GM20431 (cell line): ENCODE data around the gene YOD1.
"Not testable (repeated sequence)": the region's sequence is repeated elsewhere in the genome, so short reads cannot be mapped to it uniquely, and the experiment has no call there.

Source experiments
- in situ Hi-C: fragments of 300-500 bp; cut with MseI, MboI; formaldehyde crosslinking; loops from one replicate; pipeline ENCODE4 v1.15.0; 2020; ENCODE audit warnings: low sequenced_read_pairs; ENCODE audit not compliant: unreplicated experiment

The YOD1 gene

DNA sequence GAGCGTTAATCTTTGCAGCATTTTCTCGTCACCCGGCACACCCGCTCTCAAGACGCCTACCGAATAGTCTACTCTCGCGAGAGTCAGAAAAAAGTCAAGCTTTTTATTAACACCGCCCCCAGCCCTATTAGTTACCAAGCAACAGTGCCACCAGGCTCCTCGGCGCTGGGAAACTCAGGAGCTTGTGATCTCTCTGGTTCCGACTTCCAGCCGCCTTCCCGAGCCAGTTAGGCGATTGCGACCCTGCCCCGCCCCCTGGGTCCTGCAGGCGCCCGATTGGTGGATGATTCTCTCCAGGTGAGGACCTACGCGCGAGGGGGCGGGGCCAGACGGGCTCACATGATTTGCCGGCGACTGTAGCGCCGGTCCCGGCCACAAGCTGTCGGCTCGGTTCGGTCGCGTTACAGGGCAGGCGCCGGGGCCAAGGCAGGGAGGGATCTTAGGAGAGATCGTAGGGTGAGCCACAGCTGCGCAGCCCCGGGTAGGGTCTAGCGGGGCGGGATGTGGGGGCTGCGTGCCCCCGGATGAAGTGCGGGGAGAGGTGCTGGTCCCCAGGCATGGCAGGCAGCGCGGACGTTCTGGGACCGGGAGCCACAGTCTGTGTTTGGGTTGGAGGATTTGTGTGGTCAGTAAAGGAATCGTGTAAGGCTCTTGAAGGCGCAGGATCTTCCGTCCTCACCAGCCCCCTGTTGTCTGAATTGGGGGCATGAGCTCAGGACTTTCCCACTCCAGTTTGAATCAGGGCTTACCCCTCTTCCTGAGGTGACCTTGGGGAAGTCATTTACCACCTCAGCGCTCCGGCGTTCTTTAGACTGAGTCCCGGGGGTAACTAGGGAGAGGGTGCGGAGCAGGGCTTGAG is 2.1 kb upstream of the YOD1 start, which contains the start of gene PFKFB2:
TSS of gene PFKFB2 (plus strand) at position 365 of the 859 bp plus-strand sequence. CDS start 1,443 bp downstream, outside the sequence.
- in situ Hi-C loops: no loop called here

DNA sequence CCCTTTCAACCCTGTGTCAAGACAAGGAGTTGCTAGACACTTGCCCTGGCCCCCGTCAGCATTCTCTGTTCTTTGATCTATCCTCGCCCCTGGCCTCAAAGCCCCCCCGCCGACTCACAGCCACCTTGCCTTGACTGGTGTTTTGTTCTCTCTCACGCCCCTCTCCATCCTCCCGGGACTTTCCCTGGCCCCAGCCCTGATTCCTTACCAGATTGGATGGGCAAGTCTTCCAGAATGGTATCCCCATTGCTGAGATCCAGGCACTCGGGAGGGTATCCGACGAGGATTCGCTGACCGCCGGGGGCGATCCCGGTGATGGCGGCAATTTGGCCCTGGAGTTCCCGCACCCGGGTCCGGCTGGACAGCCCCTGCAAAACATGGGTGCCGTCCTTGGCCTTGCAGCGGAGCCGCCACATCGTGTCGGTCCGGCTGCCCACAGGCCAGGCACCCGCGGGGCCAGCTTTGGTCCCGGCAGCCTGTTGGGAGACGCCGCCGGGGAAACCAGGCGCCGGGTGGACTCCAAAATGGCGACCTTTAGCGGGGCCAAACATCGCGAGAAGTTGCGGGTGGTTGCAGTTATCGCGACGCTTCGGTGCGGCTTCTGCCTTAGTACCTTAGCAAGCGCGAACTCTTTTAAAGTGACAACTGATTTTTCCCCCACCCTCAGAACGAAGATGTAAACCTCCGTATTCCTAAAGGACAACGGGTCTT is 373 bp downstream of the YOD1 start:
- in situ Hi-C loops: no loop called here

DNA sequence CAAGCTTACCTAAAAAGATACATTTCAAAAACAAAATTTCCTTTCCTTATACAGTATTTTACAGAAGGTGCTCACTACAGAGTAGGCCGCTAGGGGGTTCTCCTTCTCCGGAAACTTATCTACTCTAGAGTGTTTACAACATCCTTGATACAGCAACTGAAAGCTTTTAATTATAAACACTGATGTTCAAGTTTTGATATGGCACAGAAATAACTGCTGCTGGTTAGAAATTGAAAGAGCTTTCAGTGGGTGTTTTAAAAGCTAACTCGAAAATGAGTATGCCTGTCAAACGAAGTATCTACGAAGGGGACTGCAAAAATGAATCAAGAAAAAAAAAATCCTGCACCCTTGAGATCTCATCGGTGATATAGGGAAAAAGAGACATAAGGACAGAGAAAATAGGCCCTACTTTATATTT is 1.0 kb downstream of the YOD1 start:
- in situ Hi-C loops: no loop called here

DNA sequence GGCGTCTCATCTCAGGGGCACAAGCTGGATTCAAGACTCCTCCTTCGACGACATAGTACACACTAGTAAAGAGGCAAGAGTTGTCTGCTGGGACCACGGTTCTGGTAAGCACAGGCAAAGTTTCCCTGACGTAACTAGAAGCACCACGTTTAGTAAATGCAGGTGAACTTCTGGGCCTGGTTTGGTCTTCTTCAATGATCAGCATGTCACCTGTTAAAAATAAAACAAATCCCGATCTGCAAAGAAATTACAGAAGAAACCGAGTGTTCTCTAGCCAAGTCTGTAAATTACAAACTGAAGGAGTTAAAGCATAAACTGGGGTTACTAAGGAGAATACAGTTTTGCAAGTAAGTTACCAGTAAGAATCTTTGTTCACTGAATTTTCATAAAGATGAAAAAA is 1.5 kb downstream of the YOD1 start:
- in situ Hi-C loops: no loop called here

DNA sequence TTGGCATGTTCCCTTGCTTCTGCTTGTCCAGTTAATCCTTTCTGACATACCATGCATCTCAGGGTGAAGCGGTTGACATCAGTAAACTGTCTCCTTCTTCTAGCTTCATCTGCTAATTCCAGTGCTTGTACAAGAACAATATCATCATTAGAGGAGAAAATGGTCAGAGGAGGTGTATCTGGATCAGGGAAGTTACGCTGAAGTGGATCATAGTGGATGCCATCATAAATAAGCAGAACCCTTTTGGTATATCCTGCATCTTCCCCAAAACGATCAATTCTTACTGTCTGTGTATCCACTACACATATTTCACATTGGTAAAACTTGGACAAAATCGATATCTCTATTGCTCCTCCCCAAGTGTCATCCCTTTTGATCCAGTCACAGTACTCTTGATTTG is 2.0 kb downstream of the YOD1 start:
- in situ Hi-C loops: no loop called here

DNA sequence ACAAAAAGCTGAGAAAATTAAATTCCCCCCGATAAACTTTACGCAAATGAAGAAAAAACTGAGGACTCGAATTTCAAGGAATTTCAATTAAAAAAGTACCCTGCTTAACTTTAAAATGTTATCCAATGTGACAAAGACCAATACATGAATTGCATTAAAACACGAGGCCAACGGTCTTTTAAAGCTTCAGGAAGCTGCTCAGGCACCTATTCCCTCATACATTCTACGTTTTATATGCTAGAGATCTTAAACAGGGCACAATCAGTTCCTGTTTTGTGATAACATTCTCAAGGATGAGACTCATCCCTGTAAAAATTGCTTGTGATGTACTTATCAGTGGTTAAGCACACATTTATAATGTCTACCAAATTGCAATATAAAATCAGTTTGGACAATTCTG is 3.0 kb downstream of the YOD1 start:
- in situ Hi-C loops: no loop called here

DNA sequence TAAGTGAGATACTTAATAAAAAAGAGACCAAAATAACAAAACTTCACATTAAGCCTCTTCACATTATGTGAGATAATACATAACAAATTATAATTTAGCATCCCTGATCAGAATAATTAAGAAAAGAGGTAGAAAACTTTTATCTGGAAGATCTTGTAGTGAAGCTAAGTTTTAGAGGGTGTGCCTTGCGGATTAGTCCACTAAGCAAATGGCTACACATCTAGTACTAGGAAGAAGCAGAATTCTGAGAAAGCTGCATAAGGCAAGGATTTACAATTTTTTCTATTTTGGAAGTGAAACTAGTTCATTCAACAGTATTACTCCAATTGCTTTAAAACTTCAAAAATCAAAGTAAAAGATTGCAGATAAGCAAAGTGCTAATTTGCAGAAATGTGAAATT is 3.5 kb downstream of the YOD1 start:
- in situ Hi-C loops: no loop called here

DNA sequence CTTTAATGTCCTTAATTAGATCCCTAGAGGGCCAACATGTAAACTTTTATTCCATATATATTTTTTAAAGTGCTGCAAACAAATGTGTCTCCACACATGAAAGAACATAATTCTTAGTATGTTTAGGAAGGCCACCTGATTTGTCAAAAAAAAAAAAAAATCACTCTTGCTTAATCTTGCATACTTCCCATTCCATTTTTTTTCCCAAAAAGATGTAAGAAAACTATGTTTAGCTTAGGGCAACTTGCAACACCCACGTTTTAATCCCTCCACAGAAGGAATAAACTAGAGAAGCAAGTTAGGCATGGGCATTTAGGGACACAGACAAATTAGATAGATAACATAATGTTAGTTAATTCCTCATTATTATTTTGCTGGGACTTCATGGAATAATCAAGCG is 5.6 kb downstream of the YOD1 start:
- in situ Hi-C loops: no loop called here

DNA sequence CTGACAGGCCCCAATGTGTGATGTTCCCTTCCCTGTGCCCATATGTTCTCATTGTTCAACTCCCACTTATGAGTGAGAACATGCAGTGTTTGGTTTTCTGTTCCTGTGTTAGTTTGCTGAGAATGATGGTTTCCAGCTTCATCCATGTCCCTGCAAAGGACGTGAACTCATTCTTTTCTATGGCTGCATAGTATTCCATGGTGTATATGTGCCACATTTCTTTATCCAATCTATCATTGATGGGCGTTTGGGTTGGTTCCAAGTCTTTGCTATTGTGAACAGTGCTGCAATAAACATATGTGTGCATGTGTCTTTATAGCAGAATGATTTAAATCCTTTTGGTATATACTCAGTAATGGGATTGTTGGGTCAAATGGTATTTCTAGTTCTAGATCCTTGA is 9.6 kb downstream of the YOD1 start:
- in situ Hi-C loops: not testable (repeated sequence)

DNA sequence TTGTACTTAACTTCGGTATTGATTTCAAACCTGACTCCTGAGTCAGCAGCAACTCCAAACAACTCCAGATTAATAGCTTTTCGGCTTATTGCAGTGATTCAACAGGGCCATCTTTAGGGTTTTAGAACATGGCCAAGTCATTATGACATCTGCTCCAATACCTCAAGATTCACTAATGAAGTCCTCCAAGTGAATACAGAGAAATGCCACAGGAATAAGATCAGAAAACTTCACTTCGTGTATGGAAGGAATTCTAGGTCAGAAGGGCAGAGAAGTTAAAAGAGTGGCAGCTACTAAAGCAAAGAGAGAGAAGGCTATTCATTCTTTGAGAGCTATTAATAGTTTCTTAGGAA is 10.9 kb downstream of the YOD1 start:
- in situ Hi-C loops: no loop called here

DNA sequence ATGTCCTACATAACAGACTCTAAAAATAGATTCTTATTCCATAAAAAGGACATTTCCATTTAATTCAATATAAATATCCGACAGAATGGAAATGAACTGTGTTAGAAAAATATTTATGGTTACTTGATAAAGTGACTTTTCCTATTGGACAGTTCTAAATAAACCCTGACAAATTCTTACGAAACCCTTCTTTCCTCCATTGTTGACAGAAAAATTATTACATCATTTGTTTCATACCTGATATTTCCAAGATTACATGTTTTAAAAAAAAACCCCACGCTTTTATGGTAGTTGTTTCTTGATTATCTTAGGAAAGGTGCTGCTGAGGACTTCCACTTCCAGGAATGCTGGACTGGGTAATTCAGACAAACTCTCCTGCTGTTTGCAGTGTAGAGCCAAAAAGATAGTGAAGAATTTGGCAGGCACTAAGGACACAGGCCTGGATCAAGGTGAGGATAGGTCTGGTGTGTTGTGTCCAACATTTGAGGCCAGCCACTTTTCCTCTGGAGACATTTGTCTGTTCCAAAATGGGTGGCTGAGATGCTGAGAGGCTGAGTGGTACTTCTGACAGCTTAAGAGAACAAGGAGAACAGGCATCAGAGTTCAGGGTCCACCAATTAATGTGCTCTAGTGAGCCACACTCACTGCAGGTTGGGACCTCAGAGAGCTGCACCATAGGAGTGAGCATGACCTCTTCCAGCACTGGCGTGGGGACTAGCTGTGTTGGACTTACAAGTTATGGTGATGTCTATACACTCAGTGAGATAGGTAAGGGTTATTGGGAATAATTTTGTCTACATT is 11.4 kb downstream of the YOD1 start:
- in situ Hi-C loops: no loop called here

DNA sequence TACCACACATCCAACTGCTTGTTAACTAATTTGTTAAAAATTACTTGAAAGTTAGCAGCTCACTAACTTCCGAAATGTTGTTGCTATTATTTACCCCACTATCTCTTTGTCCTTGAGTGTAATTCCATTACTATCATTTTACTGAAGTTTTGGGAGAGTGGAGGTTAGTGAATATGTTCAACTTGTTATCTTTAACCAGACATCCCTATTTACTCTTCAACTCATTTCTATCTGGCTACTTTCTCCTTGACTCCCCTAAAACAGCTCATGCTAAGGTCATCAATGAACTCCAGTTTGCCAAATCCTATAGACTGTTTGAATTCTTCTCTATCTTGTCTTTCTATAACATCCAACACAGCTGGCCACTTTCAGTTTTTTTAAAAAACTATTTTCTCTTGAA is 14.1 kb downstream of the YOD1 start:
- in situ Hi-C loops: no loop called here

DNA sequence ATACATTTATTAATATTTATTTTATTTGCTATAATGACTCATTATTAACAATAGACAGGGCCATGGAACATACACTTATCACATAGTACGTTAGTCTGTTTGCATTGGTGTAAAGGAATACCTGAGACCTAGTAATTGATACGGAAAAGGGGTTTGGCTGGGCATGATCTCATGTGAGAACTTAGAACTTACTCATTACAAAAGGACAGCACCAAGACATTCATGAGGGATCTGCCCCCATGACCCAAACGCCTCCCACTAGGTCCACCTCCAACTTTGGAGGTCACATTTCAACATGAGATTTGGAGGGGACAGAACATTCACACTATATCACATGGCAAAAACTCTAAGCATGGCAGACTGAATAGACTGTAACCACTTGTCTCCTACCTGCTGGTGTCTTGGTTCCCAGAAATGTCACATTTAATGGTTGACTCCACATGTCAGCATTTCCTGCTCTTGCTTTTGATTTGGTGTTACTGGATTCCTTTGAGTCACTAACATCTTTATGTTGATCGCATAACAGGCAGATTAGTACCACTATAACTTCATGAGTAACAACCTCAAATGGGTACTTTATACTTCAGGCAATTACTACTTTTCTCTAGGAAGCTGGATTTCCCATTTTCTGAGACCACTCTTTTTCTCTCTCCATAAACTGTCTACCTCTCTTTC is 15.0 kb downstream of the YOD1 start:
- in situ Hi-C loops: no loop called here

DNA sequence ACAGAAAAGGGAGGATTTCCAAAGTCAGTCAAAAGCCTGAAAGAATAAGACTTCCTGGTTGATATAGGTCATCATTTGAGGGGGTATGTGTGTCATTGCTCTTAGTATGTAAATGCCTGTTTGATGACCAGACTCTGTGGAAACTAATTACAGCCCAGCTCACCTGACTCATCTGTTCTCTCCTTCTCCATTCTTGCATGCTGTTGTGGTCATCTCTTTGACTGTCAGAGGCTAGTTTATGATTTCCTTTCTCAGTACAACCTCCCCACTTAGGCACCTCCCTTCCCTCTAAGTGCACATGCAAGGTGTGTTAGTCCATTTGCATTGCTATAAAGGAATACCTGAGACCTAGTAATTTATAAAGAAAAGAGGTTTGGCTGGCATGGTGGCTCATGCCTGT is 16.0 kb downstream of the YOD1 start:
- in situ Hi-C loops: no loop called here

DNA sequence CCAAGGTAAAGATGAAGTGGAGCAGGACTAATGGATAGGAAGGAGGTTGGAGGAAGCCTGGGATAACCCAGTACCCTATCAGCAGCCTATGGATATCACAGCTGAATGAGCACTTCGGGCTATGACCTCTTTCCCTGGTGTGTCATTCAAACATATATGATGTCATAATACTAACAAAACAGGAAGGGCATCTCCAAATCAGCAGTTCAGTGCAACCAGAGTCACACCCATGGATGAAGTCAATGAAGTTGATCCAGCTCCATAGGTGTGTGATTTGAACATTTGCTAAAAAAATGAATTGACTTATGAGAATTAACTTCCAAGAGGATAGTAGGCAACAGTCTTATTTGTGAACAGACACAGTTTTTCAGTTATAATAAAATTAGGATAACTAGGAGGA is 16.8 kb downstream of the YOD1 start:
- in situ Hi-C loops: no loop called here

DNA sequence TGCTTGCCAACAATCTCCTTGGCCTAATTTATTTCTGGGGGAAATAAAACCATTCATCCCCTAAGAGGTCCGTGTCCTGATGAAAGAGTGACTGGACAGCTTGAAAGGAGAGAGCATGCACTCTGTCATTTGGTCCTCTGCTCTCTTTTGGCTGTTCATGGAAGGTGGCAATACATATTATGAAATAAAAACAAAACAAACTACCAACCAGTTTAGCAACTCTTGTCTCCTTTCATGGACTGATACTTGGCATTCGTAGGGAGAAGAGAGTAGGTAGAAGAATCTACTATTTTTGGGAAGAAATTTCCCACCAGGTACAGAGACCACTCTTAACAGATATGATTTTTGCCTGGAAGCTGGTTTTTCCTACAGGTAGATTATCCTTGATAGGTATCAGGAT is 17.7 kb downstream of the YOD1 start:
- in situ Hi-C loops: no loop called here

DNA sequence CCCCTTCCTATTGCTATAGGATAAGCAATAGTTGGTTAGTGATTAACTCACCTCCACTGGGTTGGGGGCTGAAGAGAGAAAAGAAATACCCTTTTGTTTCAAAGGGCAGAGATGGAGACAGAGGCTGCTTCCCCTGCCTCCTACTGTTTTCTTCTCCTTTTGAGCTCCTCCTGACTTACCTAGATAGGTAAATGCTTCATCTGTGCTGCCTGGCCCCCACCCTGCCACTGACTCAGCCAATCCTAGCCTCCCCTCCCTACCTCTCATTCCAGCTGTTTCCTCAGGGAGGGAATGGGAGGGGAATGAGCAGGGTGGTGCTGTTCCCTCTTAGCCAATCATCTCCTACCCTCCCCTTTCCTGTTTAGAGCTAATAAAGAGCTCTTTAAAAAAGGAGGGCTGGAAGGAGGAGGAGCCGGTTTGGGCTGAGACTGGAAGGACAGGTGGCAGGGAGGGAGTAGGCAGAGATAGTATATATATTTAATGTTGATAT is 18.4 kb downstream of the YOD1 start, which contains the start of gene C1orf116:
TSS of gene C1orf116 (minus strand) at position 229 of the 490 bp plus-strand sequence. CDS start 5,158 bp downstream, outside the sequence.
- in situ Hi-C loops: no loop called here

DNA sequence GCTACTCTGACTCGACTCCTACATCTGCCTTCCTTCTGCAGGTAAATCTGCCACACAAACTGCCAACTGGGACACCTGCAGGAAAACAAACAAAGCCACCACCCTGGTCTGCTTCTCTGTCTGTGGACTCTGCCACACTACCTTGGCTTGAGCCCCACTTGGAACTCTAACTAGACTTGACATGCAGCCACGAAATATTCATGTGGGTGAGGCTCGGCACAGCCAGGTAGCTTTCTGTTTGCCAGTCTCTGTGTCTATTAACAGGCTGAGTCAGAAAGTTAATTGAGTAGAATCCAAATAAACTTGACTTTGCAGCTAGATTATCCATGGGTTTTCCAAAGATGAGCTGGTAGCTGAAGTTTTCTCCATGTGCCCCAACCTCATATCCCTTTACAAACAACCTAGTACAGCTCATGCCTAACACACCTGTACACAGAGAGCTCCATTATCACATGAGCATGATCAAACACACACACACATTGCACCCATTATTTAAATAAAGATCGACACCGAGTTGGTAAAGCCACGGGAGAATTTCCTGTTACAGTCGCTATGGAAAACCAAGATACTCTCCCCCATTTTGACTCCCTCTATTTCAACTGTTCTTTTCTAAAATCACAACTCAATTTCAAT is 19.3 kb downstream of the YOD1 start:
- in situ Hi-C loops: no loop called here

DNA sequence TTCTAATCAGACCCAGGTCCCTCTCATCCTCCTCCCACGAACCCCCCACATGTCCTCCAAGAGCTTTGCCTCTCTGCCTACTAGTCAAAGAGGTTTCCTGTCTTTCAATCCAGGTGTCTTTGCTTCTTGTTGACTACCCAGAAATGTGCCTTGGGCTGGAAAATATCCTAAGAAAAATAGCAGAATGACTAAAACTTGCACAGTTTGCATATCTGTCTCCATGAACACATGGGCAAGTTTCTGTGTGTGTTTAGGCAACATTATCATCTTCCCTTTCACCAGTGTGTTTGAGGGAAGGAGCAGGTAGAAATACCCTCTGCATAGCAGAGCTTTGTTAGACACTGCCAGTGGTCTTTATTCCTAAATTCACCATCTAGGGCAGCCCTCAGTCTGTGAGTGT is 20.0 kb downstream of the YOD1 start:
- in situ Hi-C loops: no loop called here
